Heart right ventricle (tissue), 16 donors: ENCODE results near the gene LAD1. TPM values are rescaled to one million over a fixed set of nuclear protein-coding genes. Genes with fewer than 3 reads are reported as not detected.
A peak's percentile ranks its signal among the peaks of the same experiment; 100 is the strongest.

Source experiments
- ATAC-seq, 8 donors: fragments of 200-7000 bp; cut with Tn5 transposase; one replicate each; pipeline ENCODE4 v1.9.1; 2020; ENCODE audit warnings: mild to moderate bottlenecking in 8 of 8, moderate library complexity in 8 of 8, moderate number of reproducible peaks in 1 of 8
- DNase-seq, 2 donors: peaks; one replicate each; pipeline ENCODE4 v3.0.0-alpha.2; 2020
- H3K27ac ChIP-seq, 10 donors: fragments of 200-600 bp; sonication (generic) in 2 of 10; one replicate each; pipeline versions ENCODE4 v1.5.0 to v1.8.0; 2020 to 2022; ENCODE audit warnings: mild to moderate bottlenecking in 3 of 10
- H3K27me3 ChIP-seq, 7 donors: fragments of 200-600 bp; one replicate each; pipeline ENCODE4 v1.8.0; 2021 to 2022; ENCODE audit warnings: mild to moderate bottlenecking in 2 of 7
- H3K36me3 ChIP-seq, 9 donors: fragments of 200-600 bp; sonication (generic) in 1 of 9; one replicate each; pipeline versions ENCODE4 v1.5.0 to v1.8.0; 2020 to 2022; ENCODE audit warnings: mild to moderate bottlenecking in 2 of 9
- H3K4me1 ChIP-seq, 9 donors: fragments of 200-600 bp; sonication (generic) in 1 of 9; one replicate each; pipeline versions ENCODE4 v1.5.0 to v1.8.0; 2020 to 2022; ENCODE audit warnings: mild to moderate bottlenecking in 4 of 9
- H3K4me3 ChIP-seq, 10 donors: fragments of 200-600 bp; sonication (generic) in 2 of 10; one replicate each; pipeline versions ENCODE4 v1.5.0 to v1.8.0; 2020 to 2022; ENCODE audit warnings: mild to moderate bottlenecking in 7 of 10, moderate library complexity in 2 of 10
- H3K9me3 ChIP-seq, 11 donors: fragments of 200-600 bp in 10 of 11; sonication (generic) in 2 of 11; one replicate each; pipeline versions ENCODE4 v1.5.0 to v1.8.0; 2013 to 2022; ENCODE audit warnings: mild to moderate bottlenecking in 2 of 11, control low read depth in 1 of 11, moderate library complexity in 1 of 11
- CTCF ChIP-seq, 9 donors: fragments of 200-600 bp; sonication (generic) in 2 of 9; IDR thresholded peaks; one replicate each; pipeline versions ENCODE4 v1.5.0 to v1.8.0; 2021 to 2022; ENCODE audit warnings: antibody characterized with exemption in 9 of 9, mild to moderate bottlenecking in 5 of 9, moderate library complexity in 1 of 9
- WGBS, 2 donors: extraction: QIAGEN DNeasy Blood & Tissue Kit; methylation state at CpG; one replicate each; pipeline ENCODE4 v1.1.7; 2013; ENCODE audit warnings: inconsistent platforms in 1 of 2; 5-methylcytosine and 5-hydroxymethylcytosine counted together
- intact Hi-C, 10 donors: fragments of 100-400 bp; cut with DNase I; formaldehyde crosslinking; loops; one replicate each; pipeline versions ENCODE4 v1.11.1 to v1.14.2; 2022
- polyA plus RNA-seq, 2 donors: library from polyadenylated mRNA; stranded (reverse); fragments of 200-250 nt; gene quantifications; one replicate each; pipeline ENCODE4 v1.2.3, GENCODE V29; 2013
- total RNA-seq, 10 donors: library from RNA; stranded (reverse); fragmentation: NEBNext Ultra II Directional in 3 of 10; extraction: Animal tissue kit (Norgen Biotek cat#: 25700) in 3 of 10; gene quantifications; one replicate each; pipeline versions ENCODE4 v1.2.1 to v1.2.4, GENCODE V29; 2021 to 2023
- donor health status: Arrhythmogenic right ventricular cardiomyopathy.
- donor health status: ischemic (EF 13 %, LVEDD 7.1; RV severe dilation, severe dysfunction).
- donor health status: healthy with polysubstance abuse.
- donor health status: DM: no; HTN: yes; CAD: no.
- donor health status: DM: no; HTN: no; CAD: no.
- donor health status: ischemic (EF 25% LVEDD 6.9; RV normal size, moderate dysfunction).
- donor health status: ischemic (EF 25% LVEDD 5.7; RV mildly dilated, moderate dysfunction).
- donor health status: healthy.
- donor health status: DM: yes; HTN: yes; CAD: no.
- donor health status: Ischemic cardiomyopathy.
- donor health status: ischemic (EF 35%, LVEDD 5.7; RV mildly dilated, moderate dysfunction).
- donor health status: nonischemic (EF 11% LVEDD 7.7; RV severe dilation, severe dysfunction).
- donor health status: DM: yes; HTN: yes; CAD: no.
- donor health status: PGD.
- donor health status: ischemic (EF 29% LVEDD 5.4; RV normal size, mild dysfunction).
- donor health status: nonischemic (EF 23%, LVEDD 6.1; RV moderate dilation, normal function).

The LAD1 gene
- total and polyA plus RNA-seq, 12 donors, result 0.85 to 42.2 (median 2.9) TPM

GRCh38 chr1:201406831-201407406 lies 7.8 kb upstream of the LAD1 start:
- Histone ChIP-seq H3K27me3 (peaks cover 0 to 12% (median 0%) of the 10 kb centered on the region in 7 donors), H3K27ac (no peak overlapping the region), H3K4me3 (no peak overlapping the region), H3K9me3 (no peaks in the 10 kb centered on the region), H3K4me1 (peaks cover 0 to 28% (median 3%) of the 10 kb centered on the region in 9 donors), H3K36me3 (no peaks in the 10 kb centered on the region)
- DNase-seq (no peak), ATAC-seq (peak in 5 of 8 donors; percentile 7 to 53 (median 14))
- WGBS, 2 donors, result 66% methylated on average over 8 of the region's 8 CpGs
- intact Hi-C loops, result loop anchor here in 7 of 10 donors (5.0 to 10.0 kb wide), 5 partner anchors 52 to 155 kb away; no protein-coding TSS in a partner anchor
- TF ChIP-seq CTCF (IDR thresholded peaks at IDR 0.05), result no peak

GRCh38 chr1:201405484-201405831 lies 6.3 kb upstream of the LAD1 start:
- 80 to 81% methylated on average over 10 of the region's 10 CpGs for WGBS, 2 donors
- peaks cover 0 to 27% (median 5%) of the 10 kb centered on the region in 7 donors for H3K27me3 ChIP-seq
- no peak for TF ChIP-seq CTCF (IDR thresholded peaks at IDR 0.05)
- no peak overlapping the region for H3K4me3 ChIP-seq
- no peaks in the 10 kb centered on the region for H3K9me3 ChIP-seq
- no peak for ATAC-seq
- no peak for DNase-seq
- H3K27ac ChIP-seq, result no peak overlapping the region
- intact Hi-C loops, result loop anchor here in 7 of 10 donors (5.0 to 10.0 kb wide), 5 partner anchors 51 to 153 kb away; no protein-coding TSS in a partner anchor
- no peaks in the 10 kb centered on the region for H3K36me3 ChIP-seq
- H3K4me1 ChIP-seq, result peaks cover 0 to 42% (median 9%) of the 10 kb centered on the region in 9 donors

- H3K4me3 ChIP-seq, result no peak overlapping the region
- H3K27ac ChIP-seq, result no peak overlapping the region
- no peaks in the 10 kb centered on the region for H3K36me3 ChIP-seq
- peaks cover 0 to 33% (median 11%) of the 10 kb centered on the region in 7 donors for H3K27me3 ChIP-seq
- intact Hi-C loops, result loop anchor here in 7 of 10 donors (5.0 to 10.0 kb wide), 5 partner anchors 50 to 153 kb away; no protein-coding TSS in a partner anchor
- no peak for DNase-seq
- 83 to 84% methylated on average over 11 of the region's 11 CpGs for WGBS, 2 donors
- no peak for TF ChIP-seq CTCF (IDR thresholded peaks at IDR 0.05)
- ATAC-seq, result no peak
- H3K4me1 ChIP-seq, result peaks cover 0 to 46% (median 10%) of the 10 kb centered on the region in 9 donors
- no peaks in the 10 kb centered on the region for H3K9me3 ChIP-seq
Measured at GRCh38 chr1:201404722-201405483, 5.8 kb upstream of the LAD1 start.

- intact Hi-C loops, result loop anchor here in 2 of 10 donors (10.0 kb wide), 2 partner anchors 49 to 59 kb away; no protein-coding TSS in a partner anchor
- no peak overlapping the region for H3K27ac ChIP-seq
Measured at GRCh38 chr1:201404055-201404454, 4.9 kb upstream of the LAD1 start.

More at GRCh38 chr1:201404055-201404454, 4.9 kb upstream of the LAD1 start:
- no peak for ATAC-seq
- WGBS, 2 donors, result 52 to 67% methylated on average over 7 of the region's 7 CpGs
- Histone ChIP-seq H3K4me1 (peaks cover 0 to 55% (median 17%) of the 10 kb centered on the region in 9 donors), H3K27me3 (peaks cover 0 to 41% (median 19%) of the 10 kb centered on the region in 7 donors), H3K36me3 (no peaks in the 10 kb centered on the region), H3K9me3 (no peaks in the 10 kb centered on the region), H3K4me3 (no peak overlapping the region)
- TF ChIP-seq CTCF (IDR thresholded peaks at IDR 0.05), result no peak
- DNase-seq, result no peak
